Activated CD8-positive, alpha-beta memory T cell treated with anti-CD3 and anti-CD28 coated beads, Interleukin-2, amount 50 U/mL, for 4 hours (primary cell): ENCODE results near the gene MFAP4.

Source experiments
- DNase-seq: peaks from one replicate; pipeline ENCODE4 v3.0.0-alpha.2; 2020

Gene MFAP4

GRCh38 chr17:19347323-19348080 lies 39.5 kb downstream of the MFAP4 start:
- DNase-seq = no peak

DNA sequence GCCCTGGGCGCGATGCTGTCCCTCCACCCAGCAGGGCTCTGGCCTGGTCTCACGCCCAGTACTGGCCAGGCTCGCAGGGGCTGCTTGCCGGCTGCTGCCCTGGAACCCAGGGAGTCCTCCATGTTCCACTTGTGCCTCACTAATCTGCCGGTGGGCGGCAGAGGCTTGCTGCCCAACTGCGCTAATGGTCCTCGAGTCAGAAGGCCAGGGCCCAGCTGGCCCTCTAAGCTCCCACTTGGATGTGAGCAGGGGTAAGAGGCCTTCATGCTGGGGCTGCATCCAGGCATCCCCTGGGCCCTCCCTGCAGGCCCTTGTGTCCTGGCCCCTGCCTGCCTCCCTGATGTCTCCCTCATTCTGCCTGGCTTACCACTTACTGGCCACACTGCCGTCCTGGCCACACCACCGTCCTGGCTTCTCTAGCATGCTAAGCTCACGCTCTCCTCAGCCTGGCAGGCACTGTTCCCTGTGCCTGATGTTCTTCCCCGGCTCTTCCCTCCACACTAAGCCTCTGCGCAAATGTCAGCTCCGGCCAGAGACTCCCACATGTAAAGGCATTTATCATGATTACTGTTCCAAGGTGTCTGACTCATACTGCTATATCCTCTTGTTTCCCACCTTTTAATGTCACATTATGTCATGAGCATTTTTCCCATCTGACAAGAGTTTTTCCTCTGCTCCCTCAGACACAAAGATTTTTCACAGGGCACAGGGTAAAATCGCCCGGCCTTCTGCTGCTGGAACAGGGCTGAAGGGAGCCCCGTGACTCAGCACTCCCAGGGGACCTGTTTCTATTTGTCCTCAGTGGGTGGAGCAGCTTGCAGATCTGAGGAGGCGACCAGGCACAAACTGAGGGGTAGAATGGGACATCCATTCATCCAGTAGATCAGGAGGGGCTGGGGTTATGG lies 40.4 kb downstream of the MFAP4 start:
- no peak for DNase-seq

DNA sequence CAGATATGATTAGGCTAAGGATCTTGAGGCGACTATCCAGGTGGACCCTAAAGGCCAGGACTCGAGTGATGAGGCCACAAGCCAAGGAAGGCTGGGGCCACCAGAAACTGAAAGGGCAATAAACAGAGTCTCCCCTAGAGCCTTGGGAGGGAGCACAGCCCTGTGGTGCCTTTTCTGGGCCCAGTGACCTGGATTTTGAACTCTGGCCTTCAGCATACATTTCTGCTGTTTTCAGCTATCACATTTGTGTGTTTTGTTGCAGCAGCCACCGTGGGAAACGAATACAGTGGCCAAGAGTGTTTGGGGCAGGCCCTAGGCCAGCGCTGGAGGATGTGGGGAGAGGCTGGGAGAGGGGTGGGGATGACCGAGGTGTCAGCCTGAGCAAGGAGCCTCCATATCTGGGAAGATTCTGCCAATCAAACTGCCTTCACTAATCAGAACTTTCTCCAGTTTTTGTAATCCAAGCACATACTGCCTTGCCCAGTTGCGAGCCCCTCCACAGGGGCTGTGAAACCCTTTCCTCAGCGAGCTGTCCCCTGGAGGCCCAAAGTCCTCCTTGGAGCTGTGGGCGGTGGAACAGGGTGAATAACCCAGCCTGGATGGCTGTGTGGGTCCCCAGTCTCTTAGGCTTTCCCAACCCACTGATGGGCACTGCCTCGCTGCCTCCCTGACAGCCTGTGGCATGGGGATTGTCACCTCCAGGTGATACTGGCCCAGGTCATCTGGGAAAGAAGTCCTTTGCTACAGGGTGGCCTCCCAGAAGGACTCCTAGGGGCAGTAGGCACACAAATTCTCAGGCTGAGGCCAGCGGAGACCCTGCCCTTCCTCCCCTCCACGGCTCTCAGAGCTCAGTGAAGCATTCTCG lies 41.3 kb downstream of the MFAP4 start:
- no peak for DNase-seq

GRCh38 chr17:19345067-19345460 lies 41.9 kb downstream of the MFAP4 start:
- DNase-seq = no peak

- DNase-seq = no peak
Measured at GRCh38 chr17:19344311-19345066, 42.5 kb downstream of the MFAP4 start.

GRCh38 chr17:19343671-19344151 lies 43.3 kb downstream of the MFAP4 start:
- DNase-seq = no peak

DNA sequence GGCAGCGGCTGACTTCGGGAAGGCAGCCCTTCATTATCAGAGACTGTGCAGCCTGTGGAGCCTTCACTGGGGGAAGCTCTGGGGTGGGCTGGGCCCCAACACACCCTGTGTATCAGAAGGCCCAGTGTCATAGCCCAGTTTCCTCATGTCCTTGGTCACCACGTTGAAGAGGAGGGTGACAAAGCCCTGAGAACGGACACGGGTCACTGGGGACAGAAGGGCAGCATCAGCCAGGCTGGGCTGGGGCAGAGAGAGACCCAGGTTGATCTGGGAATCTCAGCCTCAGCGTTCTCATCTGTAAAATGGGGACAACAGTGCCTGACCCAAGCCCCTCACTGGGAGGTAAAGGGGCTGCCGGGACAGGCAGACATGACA lies 43.7 kb downstream of the MFAP4 start:
- no peak for DNase-seq

- no peak for DNase-seq
Measured at GRCh38 chr17:19342611-19343255, 44.3 kb downstream of the MFAP4 start.

- no peak for DNase-seq
Measured at GRCh38 chr17:19341641-19342610, 45.1 kb downstream of the MFAP4 start.

- no peak for DNase-seq
Measured at GRCh38 chr17:19341211-19341631, 45.8 kb downstream of the MFAP4 start.

DNA sequence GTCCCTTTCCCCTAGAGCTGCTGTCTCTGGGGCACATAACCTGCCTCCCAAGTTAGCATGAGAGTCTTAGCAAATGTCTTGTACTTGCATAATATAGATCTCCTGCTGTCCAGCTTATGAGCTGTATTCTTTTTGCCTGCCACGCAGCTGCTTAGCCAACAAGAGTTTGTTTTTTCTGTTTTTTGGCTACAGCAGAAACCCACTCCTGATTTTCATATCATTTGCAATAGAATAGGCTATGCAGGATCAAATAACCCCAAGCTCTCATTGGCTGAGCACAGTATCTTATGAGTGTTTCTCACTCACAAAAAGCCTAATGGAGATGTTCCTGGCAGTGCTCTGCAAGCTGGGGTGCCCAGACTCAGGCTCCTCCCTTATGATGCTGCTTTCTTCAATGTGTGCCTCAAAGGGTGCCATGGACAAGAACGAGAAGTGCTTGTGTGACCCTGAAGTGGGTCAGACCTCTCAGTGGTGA lies 47.6 kb downstream of the MFAP4 start:
- DNase-seq = no peak

GRCh38 chr17:19338031-19338990 lies 48.7 kb downstream of the MFAP4 start:
- peak; percentile 67 for DNase-seq

- no peak for DNase-seq
Measured at GRCh38 chr17:19337712-19338023, 49.3 kb downstream of the MFAP4 start.

DNA sequence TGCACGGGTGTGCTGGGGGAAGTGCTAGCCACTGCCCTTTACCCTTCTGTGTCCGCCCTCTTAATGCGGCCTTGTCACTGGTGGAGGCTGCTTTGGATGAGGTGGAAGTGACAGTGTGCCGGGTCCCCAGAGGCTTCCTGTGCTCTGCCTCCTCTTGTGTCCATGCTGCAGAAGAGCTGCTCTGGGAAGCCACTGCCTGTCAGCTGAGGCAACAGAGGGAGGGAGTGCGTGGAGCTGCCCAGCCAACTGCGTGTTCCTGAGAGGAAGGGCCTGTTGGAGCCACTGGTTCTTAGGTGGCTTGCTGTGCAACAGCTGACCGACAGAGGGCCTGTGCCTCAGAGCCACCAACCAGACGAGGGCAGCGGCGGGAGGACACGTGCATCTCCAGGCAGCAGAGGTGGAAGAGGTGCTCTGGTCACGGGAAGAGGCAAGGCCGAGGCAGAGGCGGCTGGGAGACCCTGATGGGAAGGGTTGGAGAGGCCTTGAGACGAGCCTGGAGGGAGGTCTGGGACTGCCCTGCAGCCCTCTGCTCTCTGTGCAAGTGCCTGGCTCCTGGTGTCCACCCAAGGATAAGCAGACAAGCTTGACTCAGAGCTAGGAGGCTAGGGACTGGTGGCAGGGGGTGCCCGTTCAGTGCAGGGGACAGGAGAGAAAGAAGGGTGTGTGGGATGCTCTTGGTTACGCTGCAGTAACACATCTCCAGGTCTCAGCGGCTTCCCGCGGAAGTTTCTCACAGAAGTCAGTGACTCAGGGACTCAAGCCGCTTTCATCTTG lies 49.9 kb downstream of the MFAP4 start:
- DNase-seq = no peak

DNA sequence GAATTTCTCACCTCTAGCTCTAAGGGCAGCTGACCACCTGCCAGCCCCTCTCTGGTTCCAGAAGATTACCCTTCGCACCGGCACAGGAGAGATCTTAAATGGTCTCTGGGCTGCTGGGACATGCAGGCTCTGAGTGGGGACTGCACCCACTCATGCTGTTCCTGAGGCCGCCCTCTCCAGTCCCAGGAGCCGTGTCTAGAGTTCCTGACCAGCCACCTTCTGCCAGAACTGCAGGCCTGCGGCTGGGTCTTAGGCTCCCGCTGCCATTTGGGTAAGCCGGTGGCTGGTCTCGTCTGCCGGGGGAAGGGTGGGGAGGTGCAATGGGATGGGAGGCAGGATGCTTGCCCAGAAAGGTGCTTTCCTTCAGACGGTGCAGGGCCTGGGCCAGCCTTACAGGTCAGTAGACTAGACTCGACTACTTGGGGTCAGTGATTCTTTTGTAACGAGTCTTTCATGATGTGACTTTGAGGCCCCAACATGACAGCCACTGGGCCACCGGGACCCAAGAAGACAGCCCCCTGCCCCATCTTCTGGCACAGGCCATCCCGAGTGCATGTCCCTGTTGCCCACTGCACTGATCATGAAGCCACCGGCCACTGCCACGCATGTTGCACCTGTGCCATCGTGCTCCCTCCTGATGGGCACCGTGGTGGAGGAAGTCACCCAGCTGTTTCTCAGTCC lies 50.9 kb downstream of the MFAP4 start:
- DNase-seq = no peak

- no peak for DNase-seq
Measured at GRCh38 chr17:19334331-19334730, 52.7 kb downstream of the MFAP4 start.

- DNase-seq = no peak
Measured at GRCh38 chr17:19333736-19334290, 53.2 kb downstream of the MFAP4 start.
